CD1c-positive myeloid dendritic cell (primary cell): Measurements from ENCODE around the gene NBEAL1.
"Not testable (repeated sequence)": the region's sequence is repeated elsewhere in the genome, so short reads cannot be mapped to it uniquely, and the experiment has no call there.

ENCODE experiments used
- DNase-seq: peaks from one replicate; pipeline ENCODE4 v3.0.0-alpha.2; 2016; ENCODE audit errors: extremely low spot score

Gene NBEAL1

DNA sequence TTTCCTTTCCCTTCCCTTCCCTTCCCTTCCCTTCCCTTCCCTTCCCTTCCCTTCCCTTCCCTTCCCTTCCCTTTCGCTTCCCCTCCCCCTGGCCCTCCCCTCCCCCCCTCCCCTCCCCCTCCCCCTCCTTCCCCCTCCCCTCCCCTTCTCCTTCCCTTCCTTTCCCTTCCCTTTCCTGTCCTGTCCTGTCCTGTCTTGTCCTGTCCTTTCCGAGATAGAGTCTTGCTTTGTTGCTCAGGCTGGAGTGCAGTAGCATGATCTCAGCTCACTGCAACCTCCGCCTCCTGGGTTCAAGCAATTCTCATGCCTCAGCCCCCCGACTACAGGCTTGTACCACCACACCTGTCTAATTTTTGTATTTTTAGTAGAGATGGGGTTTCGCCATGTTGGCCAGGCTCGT, 24.5 kb downstream of the NBEAL1 start:
- not testable (repeated sequence) for DNase-seq

DNA sequence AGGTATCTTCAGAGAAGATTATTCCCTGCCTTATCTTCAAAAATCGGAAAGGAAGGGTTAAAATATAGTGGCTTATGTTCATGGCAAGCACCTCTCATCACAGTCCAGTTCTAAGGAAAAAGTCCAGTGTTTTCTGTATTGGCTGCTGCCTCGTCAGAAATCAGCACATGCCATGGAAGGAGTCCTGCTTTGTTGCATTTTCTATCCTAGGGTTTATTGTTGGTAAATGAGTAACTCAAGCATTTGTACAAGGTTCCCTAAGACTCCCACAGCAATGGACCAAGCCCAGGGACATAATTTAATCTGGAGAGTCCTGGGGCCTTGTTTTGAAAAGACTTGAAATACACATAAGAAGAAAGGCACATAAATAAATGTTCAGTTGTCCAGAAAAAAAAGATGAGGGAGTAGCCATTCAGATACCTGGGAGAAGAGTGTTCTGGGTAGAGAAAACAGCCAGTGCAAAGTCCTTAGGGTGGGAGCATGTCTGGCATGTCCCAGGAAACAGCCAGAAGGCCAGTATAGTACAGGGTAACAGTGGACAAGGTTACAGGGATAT, 26.4 kb downstream of the NBEAL1 start:
- DNase-seq, result no peak

DNA sequence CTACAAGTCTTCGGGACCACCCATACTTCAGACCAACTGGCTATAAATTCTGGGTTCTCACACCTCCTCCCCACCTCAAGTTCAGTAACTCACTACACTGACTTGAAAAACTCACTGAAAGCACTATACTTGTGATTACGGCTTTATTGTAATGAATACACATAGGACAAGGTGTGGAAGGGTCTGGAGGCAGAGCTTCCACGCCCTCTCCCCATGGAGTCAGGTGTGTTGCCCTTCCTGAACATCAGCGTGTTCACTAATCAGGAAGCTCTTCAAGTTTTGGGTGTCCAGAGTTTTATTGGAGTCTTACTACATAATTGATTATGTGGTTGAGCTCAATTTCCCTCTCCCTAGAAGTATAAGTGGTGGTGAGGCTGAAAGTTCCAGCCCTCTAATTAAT, 27.5 kb downstream of the NBEAL1 start:
- DNase-seq, result no peak

DNA sequence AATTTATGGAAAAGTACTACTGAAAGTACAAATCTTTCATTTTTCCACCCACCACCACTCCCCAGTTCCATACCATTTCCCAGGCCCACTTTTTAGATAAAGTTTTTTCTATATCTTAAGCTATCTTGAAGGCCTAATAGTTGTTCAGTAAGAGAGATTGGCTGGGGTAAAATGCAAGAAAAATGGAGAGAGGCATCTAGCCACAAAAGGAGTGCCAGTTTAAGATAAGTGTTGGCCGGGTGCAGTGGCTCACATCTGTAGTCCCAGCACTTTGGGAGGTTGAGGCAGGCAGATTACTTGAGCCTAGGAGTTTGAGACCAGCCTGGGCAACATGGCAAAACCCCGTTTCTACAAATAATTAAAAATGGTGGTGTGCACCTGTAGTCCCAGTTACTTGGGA, 28.6 kb downstream of the NBEAL1 start:
- DNase-seq, result no peak

DNA sequence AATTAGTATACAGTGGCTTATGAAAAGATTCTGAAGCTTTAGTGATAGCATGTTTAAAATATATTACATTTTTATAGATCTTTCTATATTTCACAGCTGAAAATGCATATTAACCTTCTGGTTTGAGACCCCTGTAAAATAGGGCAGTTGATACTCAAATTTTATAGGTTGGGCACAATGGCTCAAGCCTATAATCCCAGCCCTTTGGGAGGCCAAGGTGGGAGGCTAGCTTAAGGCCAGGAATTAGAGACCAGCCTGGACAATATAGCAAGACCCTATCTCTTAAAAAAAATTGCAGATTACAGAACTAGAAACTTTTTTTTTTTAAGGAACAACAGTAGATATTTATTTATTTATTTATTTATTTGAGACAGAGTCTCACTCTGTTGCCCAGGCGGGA, 31.2 kb downstream of the NBEAL1 start:
- no peak for DNase-seq

DNA sequence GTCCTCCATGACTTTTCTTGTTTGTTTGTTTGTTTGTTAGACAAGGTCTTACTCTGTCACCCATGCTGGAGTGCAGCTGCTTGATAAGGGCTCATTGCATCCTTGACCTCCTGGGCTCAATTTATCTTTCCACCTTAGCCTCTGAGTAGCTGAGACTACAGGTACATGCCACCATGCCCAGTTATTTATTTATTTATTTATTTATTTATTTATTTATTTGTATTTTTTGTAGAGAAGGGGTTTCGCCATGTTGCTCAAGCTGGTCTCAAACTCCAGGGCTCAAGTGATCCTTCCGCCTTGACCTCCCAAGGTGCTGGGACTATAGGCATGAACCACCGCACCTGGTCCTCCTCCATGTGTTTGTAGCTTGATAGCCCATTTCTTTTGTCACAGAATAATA, 37.9 kb downstream of the NBEAL1 start:
- DNase-seq, result no peak

DNA sequence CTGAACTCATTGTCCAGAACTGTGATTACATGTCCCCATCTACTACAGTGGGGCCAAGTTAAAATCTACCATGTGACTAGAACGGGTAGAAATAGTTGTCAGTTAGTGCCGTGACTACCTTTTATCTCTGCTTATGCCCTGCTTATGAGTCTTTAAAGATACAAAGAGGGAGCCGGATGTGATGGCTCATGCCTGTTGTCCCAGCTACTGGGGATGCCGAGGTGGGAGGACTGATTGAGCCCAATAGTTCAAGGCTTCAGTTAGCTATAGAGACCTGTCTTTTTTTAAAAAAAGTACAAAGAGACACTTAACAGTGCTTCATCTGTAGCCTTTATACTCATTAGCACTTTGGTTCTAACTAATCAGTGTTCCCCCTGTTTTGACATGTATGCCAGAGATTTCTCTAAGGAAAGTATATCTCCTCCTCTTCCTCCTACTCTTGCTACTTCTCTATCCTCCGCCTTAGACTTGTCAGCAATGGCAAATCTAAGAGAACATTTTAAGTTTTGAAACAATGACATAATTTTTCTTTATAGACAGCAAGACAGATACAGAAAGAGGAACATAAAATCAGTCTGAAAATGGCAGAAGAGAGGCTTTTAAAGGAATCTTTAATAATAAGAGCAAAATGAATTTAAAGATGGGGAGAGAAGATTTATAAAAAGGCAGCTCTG, 45.0 kb downstream of the NBEAL1 start:
- DNase-seq, result peak; percentile 4

DNA sequence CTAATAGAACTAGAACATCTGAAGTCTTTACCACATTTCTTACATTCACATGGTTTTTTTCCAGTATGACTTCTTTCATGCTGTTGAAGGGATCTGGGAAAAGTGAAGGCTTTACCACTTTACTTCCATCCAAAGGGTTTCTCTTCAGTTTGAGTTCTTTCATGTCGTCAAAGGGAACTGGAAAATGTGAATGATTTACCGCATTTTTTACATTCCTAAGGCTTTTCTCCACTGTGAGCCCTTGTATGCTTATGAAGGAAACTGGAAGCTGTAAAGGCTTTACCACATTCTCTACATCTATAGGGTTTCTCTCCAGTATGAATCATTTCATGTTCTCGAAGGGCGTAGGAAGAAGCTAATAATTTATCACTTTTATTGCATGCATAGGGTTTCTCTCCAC, 46.7 kb downstream of the NBEAL1 start:
- no peak for DNase-seq

DNA sequence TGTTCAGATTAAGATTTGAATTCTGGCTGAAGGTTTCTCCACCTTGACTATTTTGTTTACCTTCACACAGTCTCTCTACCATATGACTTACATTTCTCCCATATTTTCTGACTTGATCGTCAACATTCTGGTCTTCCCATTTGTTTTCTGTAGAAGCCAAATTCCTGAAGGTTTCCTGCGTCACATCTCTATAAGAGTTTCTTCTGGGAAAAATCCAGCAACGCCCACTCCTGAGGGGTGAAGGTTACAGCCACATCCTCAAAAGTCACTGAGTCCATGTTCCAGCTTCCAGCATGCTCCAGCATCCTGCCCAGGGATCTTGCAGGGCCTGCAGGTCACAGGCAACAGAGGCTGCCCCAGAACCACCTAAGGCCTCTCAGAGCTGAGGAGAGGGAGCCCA, 47.5 kb downstream of the NBEAL1 start:
- no peak for DNase-seq

DNA sequence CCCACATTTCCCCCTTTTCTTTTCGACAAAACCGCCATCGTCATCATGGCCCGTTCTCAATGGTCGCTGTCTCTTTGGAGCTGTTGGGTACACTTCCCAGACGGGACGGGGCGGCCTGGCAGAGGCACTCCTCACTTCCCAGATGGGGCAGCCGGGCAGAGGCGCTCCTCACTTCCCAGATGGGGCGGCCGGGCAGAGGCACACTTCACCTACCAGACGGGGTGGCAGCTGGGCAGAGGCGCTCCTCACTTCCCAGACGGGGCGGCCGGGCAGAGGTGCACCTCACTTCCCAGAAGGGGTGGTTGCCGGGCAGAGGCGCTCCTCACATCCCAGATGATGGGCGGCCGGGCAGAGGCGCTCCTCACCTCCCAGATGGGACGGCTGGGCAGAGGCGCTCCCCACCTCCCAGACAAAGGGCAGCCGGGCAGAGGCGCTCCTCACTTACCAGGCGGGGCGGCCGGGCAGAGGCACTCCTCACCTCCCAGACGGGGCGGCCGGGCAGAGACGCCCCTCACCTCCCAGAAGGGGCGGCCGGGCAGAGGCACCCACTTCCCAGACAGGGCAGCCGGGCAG, 51.9 kb downstream of the NBEAL1 start:
- not testable (repeated sequence) for DNase-seq

DNA sequence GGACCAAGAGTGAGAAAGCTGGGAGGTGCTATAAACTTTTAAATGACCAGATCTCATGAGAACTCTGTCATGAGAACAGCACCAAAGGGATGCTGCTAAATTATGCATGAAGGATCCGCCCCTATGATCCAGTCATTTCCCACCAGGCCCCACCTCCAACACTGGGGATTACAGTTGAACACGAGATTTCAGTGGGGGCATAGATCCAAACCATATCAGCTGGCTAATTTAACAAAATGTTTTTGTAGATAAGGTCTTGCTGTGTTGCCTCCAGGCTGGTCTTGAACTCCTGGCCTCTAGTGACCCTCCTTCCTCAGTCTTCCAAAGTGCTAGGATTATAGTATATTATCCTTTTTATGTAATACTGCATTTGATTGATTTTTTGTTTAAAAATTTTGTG, 56.0 kb downstream of the NBEAL1 start:
- no peak for DNase-seq

DNA sequence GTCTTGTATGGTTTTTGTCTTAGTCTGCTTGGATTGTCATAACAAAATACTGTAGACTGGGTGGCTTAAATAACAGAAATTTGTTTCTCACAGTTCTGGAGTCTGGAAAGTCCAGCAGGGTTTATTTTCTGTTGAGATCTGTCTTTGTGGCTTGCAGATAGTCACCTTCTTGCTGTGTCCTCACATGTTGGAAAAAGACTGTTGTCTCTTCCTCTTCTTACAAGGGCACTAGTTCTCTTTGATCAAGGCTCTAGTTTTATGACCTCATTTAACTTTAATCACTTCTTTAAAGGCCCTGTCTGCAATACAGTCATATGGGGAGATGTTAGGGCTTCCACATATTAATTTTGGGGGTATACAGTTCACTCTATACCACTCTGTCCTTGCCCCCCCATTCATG, 56.5 kb downstream of the NBEAL1 start:
- DNase-seq, result no peak

DNA sequence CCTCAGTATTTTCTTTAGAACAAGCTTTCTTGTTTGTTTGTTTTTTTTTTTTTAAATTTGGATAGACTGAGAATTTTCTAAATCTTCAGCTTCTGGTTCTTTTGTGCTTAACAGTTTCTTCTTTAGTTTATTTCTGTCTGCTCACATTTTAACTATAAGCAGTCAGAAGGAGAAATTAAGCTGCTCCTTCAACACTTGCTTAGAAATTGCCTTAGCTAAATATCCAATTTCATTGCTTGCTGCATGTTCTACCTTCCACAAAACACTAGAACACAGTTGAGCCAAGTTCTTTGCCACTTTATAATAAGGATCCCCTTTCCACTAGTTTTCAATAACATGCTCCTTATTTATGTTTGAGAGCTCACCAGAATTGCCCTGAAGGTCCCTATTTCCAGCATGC, 57.7 kb downstream of the NBEAL1 start:
- no peak for DNase-seq

DNA sequence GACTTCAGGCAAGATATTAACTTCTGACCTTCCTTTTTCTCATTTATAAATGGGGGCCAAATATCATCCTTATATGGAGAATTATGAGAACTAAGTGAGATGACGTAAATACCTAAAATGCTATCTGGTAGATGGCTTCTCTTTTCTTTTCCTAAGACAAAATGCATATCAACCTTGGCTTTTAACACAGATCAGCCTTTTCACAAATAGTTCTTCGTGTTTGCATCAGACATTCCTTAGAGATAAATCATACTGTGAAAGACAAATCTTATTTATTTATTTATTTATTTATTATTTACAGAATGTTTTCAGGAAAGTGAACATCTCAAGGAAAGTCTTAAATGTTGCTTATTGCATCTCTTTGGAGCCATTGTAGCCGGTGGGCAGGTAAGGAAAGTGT, 62.8 kb downstream of the NBEAL1 start:
- DNase-seq, result no peak

DNA sequence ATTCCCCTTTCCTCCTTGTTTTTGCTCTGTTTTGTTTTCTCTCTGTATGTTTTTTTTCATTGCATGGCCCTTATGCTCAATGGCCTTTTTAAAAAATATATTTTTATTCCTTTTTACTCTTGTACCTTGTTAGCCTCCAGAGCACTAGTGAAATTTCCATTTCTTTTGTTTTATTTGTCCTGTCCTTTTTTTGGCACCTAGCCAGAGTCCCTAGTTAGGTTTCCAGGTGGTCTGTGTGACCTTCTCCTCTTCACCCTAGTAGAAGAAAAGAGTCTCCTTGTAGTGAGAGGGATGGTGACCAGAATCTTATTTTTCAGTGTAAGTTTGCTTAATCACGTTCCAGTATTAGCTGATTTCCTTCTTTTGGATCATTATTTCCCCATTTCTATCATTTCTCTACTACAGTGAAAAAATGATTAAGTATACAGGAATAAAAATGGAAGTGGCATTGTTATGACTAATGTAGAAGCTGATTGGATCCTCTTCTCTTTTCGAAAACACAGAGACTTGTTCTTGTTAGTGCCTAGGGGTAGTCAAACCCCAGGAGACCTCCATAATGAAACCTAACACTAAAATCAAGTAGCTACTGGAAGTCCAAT, 65.9 kb downstream of the NBEAL1 start:
- DNase-seq, result peak; percentile 47

DNA sequence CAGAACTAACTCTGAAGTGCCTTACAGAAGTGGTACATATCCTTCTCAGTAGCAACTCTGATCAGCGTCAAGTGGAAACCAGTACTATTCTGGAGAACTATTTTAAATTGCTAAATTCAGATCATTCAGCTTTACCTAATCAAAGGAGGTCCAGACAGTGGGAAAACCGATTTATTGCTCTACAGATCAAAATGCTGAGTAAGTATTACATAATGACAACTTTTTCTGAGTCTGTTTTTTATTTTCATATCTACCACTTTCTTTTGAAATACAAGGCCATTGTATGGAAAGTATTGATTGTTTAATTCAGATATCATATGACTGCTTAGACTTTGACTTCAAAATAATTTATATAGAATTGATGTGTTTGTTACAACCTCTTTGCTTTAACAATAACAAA, 68.7 kb downstream of the NBEAL1 start:
- no peak for DNase-seq

DNA sequence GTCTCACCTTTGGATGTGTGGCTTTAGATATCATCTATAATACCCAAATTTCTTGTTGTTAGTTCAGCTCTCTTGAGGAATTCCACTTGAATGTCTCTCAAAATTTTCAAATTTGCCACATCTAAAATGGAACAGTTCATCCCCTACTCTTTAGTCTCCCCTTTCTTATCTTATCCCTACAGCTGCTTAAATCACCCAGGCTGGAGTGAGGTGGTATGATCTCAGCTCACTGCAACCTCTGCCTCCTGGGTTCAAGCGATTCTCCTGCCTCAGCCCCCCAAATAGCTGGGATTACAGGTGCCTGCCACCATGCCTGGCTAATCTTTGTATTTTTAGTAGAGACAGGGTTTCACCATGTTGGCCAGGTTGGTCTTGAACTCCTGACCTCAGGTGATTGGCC, 71.7 kb downstream of the NBEAL1 start:
- DNase-seq, result not testable (repeated sequence)

DNA sequence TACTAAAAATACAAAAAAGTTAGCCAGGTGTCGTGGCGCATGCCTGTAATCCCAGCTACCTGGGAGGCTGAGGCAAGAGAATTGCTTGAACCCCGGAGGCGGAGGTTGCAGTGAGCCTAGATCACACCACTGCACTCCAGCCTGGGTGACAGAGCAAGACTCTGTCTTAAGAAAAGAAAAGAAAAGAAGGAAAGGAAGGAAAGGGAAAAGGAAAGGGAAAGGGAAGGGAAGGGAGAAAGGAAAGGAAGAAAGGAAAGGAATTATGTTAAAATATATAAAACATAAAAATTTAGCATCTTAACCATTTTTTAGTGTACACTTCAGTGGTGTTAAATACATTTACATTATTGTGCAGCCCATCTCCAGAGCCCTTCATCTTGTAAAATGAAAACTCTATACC, 76.0 kb downstream of the NBEAL1 start:
- not testable (repeated sequence) for DNase-seq

DNA sequence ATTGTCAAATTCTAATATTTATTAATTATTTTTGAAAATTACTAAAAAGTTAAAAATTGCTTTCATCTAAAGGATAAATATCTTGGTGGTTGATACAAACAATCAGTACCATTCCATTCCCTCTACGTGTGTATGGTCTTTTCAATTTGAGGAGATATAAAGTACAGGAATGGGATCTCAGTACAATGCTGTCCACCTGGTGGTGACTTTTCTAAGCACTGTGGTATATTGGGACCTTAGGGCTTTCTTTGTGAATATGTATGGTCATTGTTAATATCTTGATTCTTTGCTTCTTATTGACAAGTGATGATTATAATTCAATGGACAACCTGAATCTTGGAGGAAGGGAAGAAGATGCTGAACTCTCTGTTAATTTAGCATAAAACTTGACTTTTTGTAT, 83.1 kb downstream of the NBEAL1 start:
- no peak for DNase-seq

DNA sequence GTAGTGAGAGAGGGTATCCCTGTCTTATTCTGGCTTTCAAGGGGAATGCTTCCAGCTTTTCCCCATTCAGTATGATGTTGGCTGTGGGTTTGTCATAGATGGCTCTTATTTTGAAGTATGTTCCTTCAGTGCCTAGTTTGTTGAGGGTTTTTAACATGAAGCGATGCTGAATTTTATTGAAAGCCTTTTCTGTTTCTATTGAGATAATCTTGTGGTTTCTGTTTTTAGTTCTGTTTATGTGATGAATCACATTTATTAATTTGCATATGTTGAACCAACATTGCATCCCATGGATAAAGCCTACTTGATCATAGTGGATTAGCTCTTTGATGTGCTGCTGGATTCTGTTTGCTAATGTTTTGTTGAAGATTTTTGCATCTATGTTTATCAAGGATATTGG, 87.7 kb downstream of the NBEAL1 start:
- DNase-seq, result not testable (repeated sequence)

DNA sequence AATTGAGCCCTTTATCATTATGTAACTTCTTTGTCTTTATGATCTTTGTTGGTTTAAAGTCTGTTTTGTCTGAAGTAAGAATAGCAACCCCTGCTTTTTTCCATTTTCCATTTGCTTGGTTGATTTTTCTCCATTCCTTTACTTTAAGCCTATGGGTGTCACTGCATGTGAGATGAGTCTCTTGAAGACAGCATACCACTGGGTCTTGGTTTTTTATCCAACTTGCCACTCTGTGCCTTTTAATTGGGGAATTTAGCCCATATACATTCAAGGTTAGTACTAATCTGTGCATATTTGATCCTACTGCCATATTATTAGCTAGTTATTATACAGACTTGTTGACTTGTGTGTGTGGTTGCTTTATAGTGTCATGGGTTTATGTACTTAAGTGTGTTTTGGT, 89.6 kb downstream of the NBEAL1 start:
- no peak for DNase-seq

DNA sequence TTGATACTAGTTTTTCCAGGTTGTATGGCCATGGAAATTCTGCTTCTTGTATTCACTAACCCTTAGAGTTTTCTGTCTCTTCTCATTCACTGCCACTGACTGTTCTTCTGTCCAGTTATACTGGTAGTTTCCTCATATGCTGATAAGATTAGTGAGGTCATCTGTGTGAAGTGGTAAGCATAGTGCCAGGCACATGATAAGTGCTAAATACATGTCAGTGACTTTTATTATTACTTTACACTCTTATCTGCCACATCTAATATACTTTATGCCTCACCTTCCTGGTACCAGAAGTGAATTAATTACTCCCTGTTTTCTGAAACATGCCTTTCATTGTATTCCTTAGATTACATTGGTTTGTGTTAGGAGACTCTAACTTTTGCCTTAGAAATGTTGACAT, 91.3 kb downstream of the NBEAL1 start:
- no peak for DNase-seq

DNA sequence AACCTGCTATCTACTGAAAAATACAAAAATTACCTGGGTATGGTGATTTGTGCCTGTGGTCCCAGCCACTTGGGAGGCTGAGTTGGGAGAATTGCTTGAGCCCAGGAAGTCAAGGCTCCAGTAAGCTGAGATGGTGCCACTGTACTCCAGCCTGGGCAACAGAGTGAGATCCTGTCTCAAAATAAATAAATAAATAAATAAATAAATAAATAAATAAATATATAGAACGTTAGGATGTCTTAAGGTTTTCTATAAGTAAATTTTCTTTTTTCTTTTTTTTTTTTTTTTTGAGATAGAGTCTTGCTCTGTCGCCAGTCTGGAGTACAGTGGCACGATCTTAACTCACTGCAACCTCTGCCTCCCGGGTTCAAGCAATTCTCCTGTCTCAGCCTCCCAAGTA, 95.8 kb downstream of the NBEAL1 start:
- DNase-seq, result not testable (repeated sequence)
